ENCODE data around the gene GPM6B.

Gene GPM6B, protein sequence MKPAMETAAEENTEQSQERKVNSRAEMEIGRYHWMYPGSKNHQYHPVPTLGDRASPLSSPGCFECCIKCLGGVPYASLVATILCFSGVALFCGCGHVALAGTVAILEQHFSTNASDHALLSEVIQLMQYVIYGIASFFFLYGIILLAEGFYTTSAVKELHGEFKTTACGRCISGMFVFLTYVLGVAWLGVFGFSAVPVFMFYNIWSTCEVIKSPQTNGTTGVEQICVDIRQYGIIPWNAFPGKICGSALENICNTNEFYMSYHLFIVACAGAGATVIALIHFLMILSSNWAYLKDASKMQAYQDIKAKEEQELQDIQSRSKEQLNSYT

DNA sequence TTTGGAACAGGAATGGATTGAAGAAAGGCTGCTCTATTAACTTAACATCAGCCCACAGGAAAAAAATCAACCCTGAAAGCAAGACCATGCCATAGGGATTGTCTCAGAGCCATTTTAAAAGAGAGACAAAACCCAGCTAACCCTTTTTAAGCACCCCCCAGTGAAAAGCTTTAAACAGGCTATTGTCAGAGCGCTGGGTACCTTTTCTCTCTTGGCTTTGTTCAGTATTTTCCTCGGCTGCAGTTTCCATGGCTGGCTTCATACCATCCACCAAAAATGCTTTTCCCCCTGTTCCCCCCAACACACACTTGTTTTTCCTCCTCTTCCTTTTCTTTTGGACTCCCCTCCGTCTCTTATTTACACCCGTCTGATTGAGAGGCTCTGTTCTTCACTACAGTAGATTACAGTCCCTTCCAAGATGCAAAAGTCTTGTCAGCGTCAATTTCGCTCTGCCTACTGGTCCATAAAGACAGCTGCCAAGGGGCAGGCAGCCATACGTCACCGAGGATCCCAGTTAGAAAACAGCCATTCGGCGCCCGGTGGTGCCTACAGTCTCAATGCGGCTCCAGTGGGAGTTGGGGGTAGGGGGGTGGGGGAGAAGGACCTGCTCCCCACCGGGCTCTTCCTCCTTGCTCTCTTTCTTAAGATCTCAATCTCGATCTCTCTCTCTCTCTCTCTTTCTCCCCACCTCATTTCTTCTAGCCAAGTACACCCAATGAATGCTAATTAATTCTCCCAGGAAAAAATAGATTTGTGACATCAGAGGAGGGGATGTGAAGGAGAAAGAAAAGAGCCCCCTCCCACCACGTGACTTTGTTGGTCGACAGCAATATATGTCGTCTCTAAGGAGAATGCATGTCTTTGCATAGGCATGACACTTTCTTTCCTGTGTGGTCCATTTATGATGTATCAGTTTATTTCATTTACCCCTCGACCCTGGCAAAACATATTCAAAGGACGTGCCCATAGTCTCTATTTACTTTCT lies at the start of gene GPM6B:
GPM6B (minus strand) TSS at position 451 of the 985 bp plus-strand sequence; CDS start at position 262, 189 bp downstream.
- H3K36me3 Mint-ChIP-seq (ENCODE audit: low read depth), result no peaks in the 10 kb centered on the region
- DNase-seq, result no peak
- no peaks in the 10 kb centered on the region for H3K4me1 Mint-ChIP-seq (ENCODE audit: low read depth)
- peaks cover 82% of the 10 kb centered on the region for H3K27me3 Mint-ChIP-seq
- H3K4me3 Mint-ChIP-seq, result no peak within 1 kb of the TSS
- H3K9me3 Mint-ChIP-seq, result no peaks in the 10 kb centered on the region
- no peak within 1 kb of the TSS for H3K27ac Mint-ChIP-seq

DNA sequence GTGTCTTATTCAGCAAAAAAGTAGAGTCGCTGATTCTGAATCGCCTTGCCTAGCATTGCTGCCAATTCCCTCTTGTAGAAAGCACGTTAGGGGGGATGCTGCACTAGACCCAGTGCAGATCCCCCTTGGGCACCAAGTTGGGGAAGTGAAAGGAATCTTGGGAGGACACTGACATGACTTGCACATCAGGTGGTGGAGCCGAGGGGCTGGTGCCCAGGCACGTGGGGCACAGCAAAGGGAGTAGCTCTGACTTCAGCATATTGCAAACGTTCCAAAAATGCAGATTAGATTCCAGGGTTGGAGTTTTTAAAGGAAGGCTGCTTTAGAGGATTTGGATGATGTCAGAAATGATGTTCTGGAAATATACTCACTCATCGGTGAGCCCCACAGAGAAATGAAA lies 47.4 kb upstream of the GPM6B start:
- Mint-ChIP-seq H3K9me3 (no peaks in the 10 kb centered on the region), H3K27me3 (peaks cover 77% of the 10 kb centered on the region), H3K4me3 (no peak overlapping the region), H3K36me3 (ENCODE audit: low read depth) (no peaks in the 10 kb centered on the region), H3K27ac (no peak overlapping the region), H3K4me1 (ENCODE audit: low read depth) (no peaks in the 10 kb centered on the region)
- no peak for DNase-seq

DNA sequence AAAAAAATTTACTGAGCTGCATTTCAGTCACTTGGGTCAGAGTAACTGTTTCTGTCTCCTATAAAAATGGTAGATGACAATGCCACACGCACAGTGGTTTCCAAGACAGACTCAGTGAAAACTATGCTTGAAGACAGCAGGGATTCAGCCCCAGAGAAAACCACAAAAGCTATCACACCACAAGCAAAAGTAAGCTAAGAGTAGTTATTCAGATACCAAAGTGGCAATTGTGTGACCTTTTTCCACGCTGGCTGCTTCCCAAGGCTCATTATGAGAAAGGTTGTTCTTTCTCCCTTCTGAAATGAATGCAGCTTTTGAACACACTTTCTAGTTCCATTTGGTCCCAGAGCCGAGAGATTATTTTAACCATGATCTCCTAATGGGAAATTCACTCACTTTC lies 46.4 kb upstream of the GPM6B start:
- Mint-ChIP-seq H3K27ac (no peak overlapping the region), H3K9me3 (no peaks in the 10 kb centered on the region), H3K36me3 (ENCODE audit: low read depth) (no peaks in the 10 kb centered on the region), H3K4me1 (ENCODE audit: low read depth) (no peaks in the 10 kb centered on the region), H3K4me3 (no peak overlapping the region), H3K27me3 (peaks cover 78% of the 10 kb centered on the region)
- no peak for DNase-seq

DNA sequence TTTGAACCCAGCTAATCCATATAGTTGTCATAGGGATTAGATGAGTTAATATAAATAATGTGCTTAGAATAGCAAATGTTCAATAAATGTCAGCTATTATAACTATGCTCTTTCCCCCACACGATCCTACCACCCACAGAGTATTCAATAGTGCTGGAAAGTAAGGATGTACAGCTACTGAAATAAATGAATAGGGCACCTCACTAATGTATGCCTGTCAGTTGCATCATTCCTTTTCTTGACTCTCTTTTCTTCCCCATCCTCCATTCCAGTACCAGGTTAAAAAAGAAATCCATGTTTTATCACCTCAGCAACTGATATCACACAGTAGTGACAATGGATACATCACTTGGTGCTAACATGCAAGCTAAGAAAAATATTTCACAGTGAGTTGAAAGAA lies 42.8 kb upstream of the GPM6B start:
- Mint-ChIP-seq H3K4me1 (ENCODE audit: low read depth) (no peaks in the 10 kb centered on the region), H3K27ac (no peak overlapping the region), H3K27me3 (peaks cover 82% of the 10 kb centered on the region), H3K4me3 (no peak overlapping the region), H3K9me3 (no peaks in the 10 kb centered on the region), H3K36me3 (ENCODE audit: low read depth) (no peaks in the 10 kb centered on the region)
- no peak for DNase-seq

DNA sequence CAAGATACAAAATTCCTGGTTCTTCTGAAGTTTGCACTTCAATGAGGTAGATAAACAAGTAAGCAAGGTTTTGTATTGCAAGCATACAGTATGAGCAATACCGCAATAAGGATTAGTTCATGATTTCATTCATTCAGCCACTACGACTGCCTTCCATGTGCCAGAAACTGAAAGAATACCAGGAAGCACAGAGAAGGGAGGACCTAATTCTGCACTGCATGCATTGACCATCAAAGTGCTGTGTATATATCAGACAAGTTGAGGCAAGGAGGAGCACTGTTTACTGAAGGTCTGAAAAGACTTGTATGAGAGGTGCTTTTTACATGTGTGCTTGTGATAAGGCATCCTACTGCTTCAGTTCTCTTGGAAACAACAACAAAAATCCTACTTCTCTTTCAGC lies 40.9 kb upstream of the GPM6B start:
- H3K9me3 Mint-ChIP-seq, result no peaks in the 10 kb centered on the region
- H3K4me1 Mint-ChIP-seq (ENCODE audit: low read depth), result no peaks in the 10 kb centered on the region
- no peak overlapping the region for H3K4me3 Mint-ChIP-seq
- H3K36me3 Mint-ChIP-seq (ENCODE audit: low read depth), result no peaks in the 10 kb centered on the region
- H3K27ac Mint-ChIP-seq, result no peak overlapping the region
- DNase-seq, result no peak
- peaks cover 77% of the 10 kb centered on the region for H3K27me3 Mint-ChIP-seq

DNA sequence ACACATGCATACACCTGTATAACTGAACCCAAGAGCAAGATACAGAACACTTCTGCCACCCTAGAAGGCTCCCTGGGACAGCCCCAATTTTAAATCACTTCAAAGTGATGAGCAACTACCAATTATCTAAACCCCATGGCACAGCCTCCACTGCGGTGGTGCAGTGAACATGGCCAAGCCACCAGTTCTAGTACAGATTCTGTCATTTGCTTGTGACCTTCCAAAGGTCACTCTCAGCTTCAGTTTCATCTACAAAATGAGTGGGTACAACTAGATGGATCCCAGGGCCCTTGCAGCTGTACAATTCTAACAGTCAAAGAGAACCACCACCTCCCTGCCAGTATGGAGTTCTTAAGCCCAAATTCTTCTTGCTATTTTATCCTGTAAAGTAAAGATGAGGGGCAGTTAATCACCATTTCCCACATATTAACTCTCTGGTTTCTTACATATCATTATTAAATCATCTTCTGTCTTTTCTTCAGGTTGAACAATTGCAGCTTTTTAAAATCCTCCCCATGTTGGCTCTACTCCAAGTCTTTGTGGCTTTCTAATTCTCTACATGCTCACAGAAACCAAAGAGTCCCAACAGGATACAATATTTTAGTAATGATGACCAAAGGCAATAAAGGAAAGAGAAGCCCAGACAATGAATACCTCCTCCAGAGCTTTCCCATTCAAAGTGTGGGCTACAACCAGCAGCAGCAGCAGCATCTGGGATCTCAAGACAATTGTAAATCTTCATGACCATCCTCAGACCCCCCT lies 39.0 kb upstream of the GPM6B start:
- Mint-ChIP-seq H3K36me3 (ENCODE audit: low read depth) (no peaks in the 10 kb centered on the region), H3K9me3 (no peaks in the 10 kb centered on the region), H3K4me1 (ENCODE audit: low read depth) (no peaks in the 10 kb centered on the region), H3K27ac (no peak overlapping the region), H3K27me3 (peaks cover 80% of the 10 kb centered on the region), H3K4me3 (no peak overlapping the region)
- DNase-seq, result no peak

DNA sequence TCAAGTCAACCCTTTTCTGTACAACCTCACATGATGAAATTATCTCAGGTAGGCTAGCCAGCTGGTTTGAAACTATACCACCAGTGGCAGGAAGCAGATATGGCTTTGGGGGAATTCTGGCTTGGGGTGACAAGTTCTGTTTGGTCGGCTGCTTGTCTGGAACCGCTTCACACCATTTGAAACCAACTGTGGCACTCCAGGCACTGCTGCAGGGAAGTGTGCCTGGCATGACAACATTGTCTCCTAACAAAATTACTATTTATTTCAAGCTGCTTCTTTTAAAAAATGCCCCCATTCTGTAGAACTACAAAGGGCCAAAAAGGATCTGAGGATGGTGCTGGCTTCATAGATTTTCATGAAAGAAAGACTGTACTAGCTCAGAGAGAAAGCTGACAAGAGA lies 37.1 kb upstream of the GPM6B start:
- H3K27ac Mint-ChIP-seq, result no peak overlapping the region
- no peaks in the 10 kb centered on the region for H3K9me3 Mint-ChIP-seq
- no peaks in the 10 kb centered on the region for H3K4me1 Mint-ChIP-seq (ENCODE audit: low read depth)
- H3K4me3 Mint-ChIP-seq, result no peak overlapping the region
- H3K27me3 Mint-ChIP-seq, result peaks cover 76% of the 10 kb centered on the region
- H3K36me3 Mint-ChIP-seq (ENCODE audit: low read depth), result no peaks in the 10 kb centered on the region
- no peak for DNase-seq

DNA sequence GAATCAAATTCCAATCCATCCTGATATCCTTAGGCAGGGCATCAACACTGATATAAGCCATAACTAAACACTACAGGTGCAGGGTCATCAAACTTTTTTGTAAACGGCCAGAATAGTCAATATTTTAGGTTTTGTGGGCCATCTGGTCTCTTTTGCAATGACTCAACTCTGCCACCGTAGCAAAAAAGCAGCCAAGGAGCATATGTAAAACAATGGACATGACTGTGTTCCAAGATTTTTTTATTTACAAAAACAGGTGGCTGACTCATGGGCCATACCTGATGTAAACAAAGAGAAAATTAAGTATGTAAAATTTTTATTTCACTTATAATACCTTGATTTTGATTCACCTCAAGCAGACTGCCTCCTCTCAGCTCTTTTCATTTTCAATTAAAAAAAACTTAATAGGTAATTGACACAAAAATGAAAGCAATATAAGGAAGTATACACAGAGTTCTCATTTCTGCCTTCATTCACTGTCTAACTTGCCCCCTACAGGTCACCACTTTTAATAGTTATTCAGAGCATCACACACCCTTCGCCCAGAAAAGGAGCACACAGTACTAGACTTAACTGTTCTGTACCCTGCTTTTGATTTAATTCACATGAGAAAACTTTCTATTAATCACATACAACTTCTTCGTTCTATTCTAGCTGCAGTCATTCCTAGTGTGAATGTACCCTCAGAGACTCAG lies 35.3 kb upstream of the GPM6B start:
- Mint-ChIP-seq H3K4me1 (ENCODE audit: low read depth) (no peaks in the 10 kb centered on the region), H3K36me3 (ENCODE audit: low read depth) (no peaks in the 10 kb centered on the region), H3K27ac (no peak overlapping the region), H3K4me3 (no peak overlapping the region), H3K27me3 (peaks cover 76% of the 10 kb centered on the region), H3K9me3 (no peaks in the 10 kb centered on the region)
- no peak for DNase-seq

DNA sequence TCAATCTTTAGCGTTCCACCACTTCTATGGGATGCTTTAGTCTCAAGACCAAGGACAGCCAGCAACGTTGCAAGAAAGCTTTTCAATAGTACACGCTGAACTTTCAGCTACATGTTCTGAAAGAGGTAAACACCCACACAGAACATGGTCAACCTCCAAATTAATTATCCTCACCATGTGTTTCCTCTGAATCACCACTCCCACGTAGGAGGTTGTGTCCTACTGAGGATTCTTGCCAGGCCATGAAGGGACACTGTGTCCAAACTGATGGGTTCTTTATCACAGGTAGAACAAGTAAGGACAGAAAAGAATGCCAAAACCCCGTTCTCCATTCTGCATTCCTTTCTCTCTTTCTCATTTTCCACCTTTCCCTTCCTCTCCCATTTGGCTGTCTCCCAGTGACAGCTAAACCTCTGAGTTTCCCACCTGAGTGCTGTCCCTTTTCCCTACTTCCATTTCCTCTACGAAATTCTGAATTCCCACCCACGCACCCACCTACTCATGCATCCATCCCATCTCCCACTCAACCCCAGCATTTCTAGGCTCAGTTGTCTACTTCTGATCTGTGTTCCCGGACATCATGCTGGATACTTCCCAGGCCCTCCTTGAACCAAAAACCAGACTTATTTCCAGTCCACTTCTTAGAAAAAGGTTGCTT lies 29.0 kb upstream of the GPM6B start:
- Mint-ChIP-seq H3K9me3 (no peaks in the 10 kb centered on the region), H3K27me3 (peaks cover 60% of the 10 kb centered on the region), H3K36me3 (ENCODE audit: low read depth) (no peaks in the 10 kb centered on the region), H3K4me1 (ENCODE audit: low read depth) (no peaks in the 10 kb centered on the region), H3K27ac (no peak overlapping the region), H3K4me3 (no peak overlapping the region)
- DNase-seq, result no peak

DNA sequence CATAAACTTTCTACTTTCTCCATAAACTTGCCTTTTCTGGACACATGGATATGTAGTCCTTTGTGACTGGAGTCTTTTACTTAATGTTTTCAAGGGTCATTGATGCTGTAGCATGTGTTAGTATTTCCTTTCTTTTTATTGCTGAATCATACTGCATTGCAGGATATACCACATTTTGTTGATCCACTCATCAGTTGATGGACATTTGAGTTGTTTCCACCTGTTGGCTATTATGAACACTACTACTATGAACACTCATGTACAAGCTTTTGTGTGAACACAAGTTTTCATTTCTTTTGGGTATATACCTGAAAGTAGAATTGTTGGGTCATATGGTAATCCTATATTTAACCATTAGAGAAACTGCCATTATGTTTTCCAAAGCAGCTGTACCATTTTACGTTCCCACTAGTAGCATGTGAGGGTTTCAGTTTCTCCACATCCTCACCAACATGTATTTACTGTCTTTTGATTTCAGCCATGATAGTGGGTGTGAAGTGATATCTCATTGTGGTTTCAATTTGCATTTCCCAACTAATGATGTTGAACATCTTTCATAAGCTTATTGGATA lies 26.3 kb upstream of the GPM6B start:
- Mint-ChIP-seq H3K36me3 (ENCODE audit: low read depth) (no peaks in the 10 kb centered on the region), H3K4me3 (no peak overlapping the region), H3K4me1 (ENCODE audit: low read depth) (no peaks in the 10 kb centered on the region), H3K9me3 (no peaks in the 10 kb centered on the region), H3K27ac (no peak overlapping the region), H3K27me3 (peaks cover 63% of the 10 kb centered on the region)
- DNase-seq, result no peak

DNA sequence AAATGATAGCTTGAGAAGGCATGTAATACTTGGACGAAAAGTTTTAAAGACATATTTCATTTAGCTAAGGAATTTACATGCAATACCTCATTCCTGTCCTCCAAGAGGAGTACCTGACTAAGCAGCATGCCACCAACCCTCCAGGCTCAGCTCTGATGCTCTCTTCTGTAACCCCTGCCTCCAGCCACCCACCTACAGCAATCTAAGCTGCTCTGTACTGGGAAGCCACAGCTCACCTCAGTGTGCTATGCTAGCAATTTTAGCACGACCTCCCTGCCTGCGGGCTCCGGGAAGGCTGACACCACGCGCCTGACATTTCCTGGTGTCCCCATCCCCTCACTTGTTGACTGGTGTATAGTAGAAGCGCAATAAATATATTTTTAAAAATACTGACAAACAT lies 23.2 kb upstream of the GPM6B start:
- H3K27ac Mint-ChIP-seq, result no peak overlapping the region
- no peaks in the 10 kb centered on the region for H3K4me1 Mint-ChIP-seq (ENCODE audit: low read depth)
- no peak overlapping the region for H3K4me3 Mint-ChIP-seq
- no peak for DNase-seq
- no peaks in the 10 kb centered on the region for H3K9me3 Mint-ChIP-seq
- H3K27me3 Mint-ChIP-seq, result peaks cover 67% of the 10 kb centered on the region
- H3K36me3 Mint-ChIP-seq (ENCODE audit: low read depth), result no peaks in the 10 kb centered on the region

DNA sequence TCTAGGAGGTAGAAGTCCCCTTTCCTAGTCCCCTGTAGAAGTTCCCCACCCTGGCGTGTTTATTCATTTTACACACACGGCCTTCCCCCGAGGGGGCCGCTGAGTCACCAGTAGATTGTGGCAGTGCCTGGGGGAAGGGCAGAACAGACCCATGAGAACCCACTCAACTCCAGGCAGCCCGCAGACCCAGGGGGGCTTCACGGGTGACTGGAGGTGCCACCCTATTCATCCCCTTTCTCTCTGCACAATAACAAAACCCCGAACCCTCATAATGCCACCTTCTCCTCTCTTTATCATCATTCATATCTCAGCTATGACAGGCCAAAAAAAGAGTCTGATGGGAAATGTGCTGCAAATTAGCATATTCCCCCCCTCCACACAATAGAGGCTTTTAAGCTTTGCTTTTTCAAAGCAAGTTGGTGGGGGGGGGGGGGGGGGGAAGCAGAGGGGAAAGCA lies 20.4 kb upstream of the GPM6B start:
- Mint-ChIP-seq H3K27ac (no peak overlapping the region), H3K4me3 (no peak overlapping the region), H3K9me3 (no peaks in the 10 kb centered on the region), H3K27me3 (peaks cover 72% of the 10 kb centered on the region), H3K36me3 (ENCODE audit: low read depth) (no peaks in the 10 kb centered on the region), H3K4me1 (ENCODE audit: low read depth) (no peaks in the 10 kb centered on the region)
- no peak for DNase-seq

DNA sequence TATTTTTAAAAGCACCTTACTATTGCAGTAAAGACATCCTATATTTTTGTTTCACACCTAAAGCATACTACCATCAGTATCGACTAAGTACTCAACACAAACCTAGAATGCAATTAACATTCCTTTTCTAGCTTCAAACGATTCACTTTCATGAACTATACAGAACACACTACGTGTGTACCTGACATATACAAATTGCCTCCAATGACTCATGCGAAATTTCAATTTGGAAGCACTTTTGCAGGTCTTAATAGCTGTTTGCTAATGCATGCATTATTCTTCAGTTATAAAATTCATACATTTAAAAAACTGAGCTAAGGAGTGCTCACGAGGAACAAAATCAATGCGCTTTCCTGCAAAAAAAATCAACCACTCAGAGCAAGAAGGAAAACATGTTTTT lies 19.7 kb upstream of the GPM6B start:
- H3K9me3 Mint-ChIP-seq, result no peaks in the 10 kb centered on the region
- no peaks in the 10 kb centered on the region for H3K4me1 Mint-ChIP-seq (ENCODE audit: low read depth)
- no peaks in the 10 kb centered on the region for H3K36me3 Mint-ChIP-seq (ENCODE audit: low read depth)
- H3K4me3 Mint-ChIP-seq, result no peak overlapping the region
- H3K27ac Mint-ChIP-seq, result no peak overlapping the region
- no peak for DNase-seq
- peaks cover 69% of the 10 kb centered on the region for H3K27me3 Mint-ChIP-seq

Data from activated T-cell treated with anti-CD3 and anti-CD28 coated beads, Interleukin-2, amount 50 U/mL, for 24 hours (primary cell).